ENCODE data around the gene CCDC77. TPM values are rescaled to one million over a fixed set of nuclear protein-coding genes. Genes with fewer than 3 reads are reported as not detected.
A peak's percentile ranks its signal among the peaks of the same experiment; 100 is the strongest.

Gene CCDC77
- polyA plus RNA-seq, 1 experiment, result 7.3 TPM

- TF ChIP-seq, protein P1, sequence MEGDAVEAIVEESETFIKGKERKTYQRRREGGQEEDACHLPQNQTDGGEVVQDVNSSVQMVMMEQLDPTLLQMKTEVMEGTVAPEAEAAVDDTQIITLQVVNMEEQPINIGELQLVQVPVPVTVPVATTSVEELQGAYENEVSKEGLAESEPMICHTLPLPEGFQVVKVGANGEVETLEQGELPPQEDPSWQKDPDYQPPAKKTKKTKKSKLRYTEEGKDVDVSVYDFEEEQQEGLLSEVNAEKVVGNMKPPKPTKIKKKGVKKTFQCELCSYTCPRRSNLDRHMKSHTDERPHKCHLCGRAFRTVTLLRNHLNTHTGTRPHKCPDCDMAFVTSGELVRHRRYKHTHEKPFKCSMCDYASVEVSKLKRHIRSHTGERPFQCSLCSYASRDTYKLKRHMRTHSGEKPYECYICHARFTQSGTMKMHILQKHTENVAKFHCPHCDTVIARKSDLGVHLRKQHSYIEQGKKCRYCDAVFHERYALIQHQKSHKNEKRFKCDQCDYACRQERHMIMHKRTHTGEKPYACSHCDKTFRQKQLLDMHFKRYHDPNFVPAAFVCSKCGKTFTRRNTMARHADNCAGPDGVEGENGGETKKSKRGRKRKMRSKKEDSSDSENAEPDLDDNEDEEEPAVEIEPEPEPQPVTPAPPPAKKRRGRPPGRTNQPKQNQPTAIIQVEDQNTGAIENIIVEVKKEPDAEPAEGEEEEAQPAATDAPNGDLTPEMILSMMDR (IDR thresholded peaks at IDR 0.05; ENCODE audit: low read depth, low read length), result no peak
- H3K9me3 ChIP-seq (ENCODE audit: control insufficient read depth, insufficient read depth, low read length), result no peaks in the 10 kb centered on the region
- CTCF ChIA-PET, result no interaction called here
- no peak for DNase-seq (ENCODE audit: low read depth, low spot score)
- no peak overlapping the region for H3K27ac ChIP-seq (ENCODE audit: low read depth, low read length)
- peak overlapping the region; percentile 93 for H3K4me3 ChIP-seq (ENCODE audit: low read depth, low read length)
- POLR2A ChIA-PET, result no interaction called here
- no peaks in the 10 kb centered on the region for H3K27me3 ChIP-seq (ENCODE audit: control insufficient read depth, insufficient read depth, low read length)
These were observed 14.8 kb upstream of the CCDC77 start for GRCh38 chr12:386651-387050.

DNA sequence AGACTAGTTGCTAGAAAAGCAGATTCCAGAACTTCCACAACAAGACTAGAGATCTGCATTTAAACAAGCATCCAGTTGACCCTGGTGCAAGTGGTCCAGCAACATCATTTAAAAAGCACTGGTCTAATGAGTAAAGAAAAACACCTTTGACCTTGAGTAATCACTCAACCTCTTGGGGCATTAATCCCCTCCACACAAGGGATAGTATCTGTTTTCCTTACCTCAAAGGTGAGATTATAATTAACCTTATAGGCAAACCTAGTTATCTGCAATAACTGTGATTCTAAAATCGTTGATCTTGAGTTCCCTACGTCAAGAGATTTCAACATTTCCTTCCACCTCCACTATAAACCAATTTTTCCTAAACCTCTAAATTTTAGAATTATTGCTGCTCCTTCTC lies 13.4 kb upstream of the CCDC77 start:
- Histone ChIP-seq H3K27ac (ENCODE audit: low read depth, low read length) (no peak overlapping the region), H3K27me3 (ENCODE audit: control insufficient read depth, insufficient read depth, low read length) (no peaks in the 10 kb centered on the region), H3K4me3 (ENCODE audit: low read depth, low read length) (peak overlapping the region; percentile 93), H3K9me3 (ENCODE audit: control insufficient read depth, insufficient read depth, low read length) (no peaks in the 10 kb centered on the region)
- no peak for DNase-seq (ENCODE audit: low read depth, low spot score)
- POLR2A ChIA-PET, result interaction anchor here (2.5 kb wide), 1 partner anchor 13 kb away, joined by 16 read pairs; the partner anchor contains the start of gene CCDC77
- TF ChIP-seq, protein P1 (IDR thresholded peaks at IDR 0.05; ENCODE audit: low read depth, low read length), result no peak
- CTCF ChIA-PET, result no interaction called here

DNA sequence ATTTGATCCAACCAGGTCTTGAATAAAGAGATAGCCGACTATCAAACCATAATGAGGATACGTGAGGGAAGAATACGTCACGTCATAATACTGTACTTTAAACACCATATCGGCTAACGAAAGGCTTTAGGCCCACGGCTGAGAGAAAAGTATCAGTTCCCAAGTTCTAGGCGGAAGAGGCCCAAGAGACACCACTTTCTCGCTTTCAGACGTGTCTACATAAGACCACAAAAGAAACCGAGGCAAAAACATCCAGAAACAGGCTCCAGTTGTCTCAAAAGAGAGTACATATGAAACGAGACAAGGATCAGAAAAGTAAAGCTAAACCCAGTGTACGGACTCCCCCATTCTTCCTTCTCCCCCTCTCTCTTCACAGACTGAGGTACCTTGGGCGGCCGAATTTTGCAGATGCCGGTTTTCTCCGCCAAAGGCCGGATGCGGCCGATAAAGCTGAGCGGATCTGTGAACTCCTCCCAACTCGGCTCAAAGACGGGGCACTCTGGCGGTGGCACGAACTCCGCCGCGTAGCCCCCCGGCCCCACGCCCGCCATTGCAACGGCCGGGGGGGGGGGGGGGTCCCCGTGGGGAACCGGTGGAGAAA lies 12.8 kb upstream of the CCDC77 start:
- Histone ChIP-seq H3K4me3 (ENCODE audit: low read depth, low read length) (peak overlapping the region; percentile 93), H3K27ac (ENCODE audit: low read depth, low read length) (peak overlapping the region; percentile 90), H3K27me3 (ENCODE audit: control insufficient read depth, insufficient read depth, low read length) (no peaks in the 10 kb centered on the region), H3K9me3 (ENCODE audit: control insufficient read depth, insufficient read depth, low read length) (no peaks in the 10 kb centered on the region)
- DNase-seq (ENCODE audit: low read depth, low spot score), result no peak
- TF ChIP-seq, protein P1 (IDR thresholded peaks at IDR 0.05; ENCODE audit: low read depth, low read length), result no peak
- CTCF ChIA-PET, result no interaction called here
- POLR2A ChIA-PET, result interaction anchor here (0.6 to 2.5 kb wide), 4 partner anchors 13 to 1635 kb away, joined by 3 to 16 read pairs (median 4); partner anchors contain the start of gene CCDC77

DNA sequence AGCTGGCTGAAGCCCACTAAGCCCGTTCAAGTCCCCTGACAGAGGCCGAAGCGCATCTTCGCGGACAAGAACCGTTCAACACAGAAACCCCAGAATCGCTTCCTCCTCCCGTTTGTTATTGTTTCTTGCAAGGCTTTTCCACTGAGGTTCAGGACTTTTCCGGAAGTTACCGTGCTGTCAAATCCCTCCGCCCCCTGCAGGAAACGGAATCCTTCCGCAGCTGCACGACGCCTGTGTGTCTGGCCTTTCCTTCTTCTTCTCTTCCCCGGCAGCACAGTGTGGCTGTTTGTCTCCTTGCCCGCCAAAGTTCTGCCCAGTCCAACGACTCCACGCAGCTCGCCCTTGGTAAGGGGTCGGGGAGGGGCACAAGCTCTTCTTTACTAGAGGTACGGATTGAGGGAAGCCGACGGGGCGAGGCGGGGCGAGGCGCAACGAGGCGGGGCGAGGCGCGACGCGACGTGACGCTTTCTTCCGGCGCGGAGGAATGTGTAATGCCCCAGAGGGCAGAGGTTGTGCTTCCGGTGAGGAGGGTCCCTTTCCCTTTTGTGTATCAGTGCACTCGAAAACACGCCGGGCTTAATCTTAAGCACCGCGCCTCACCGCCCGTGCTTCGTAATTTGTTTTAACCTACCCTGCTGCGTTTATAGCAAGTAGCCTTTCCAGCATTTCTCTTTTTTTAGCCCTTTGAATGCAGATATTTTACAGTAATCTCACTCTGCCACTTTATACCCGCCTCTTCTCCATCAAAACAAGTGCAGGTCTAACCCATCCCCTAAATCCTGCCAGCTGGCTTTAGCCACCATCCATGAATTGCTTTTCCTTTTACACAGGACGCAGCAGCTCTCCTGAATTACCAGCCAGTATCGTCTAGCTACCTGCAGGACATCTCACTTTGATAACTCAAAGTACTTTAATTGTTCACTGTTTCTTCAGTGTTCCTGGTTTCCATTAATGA lies 12.0 kb upstream of the CCDC77 start, which contains the start of gene KDM5A:
KDM5A (minus strand) TSS at position 179 of the 955 bp plus-strand sequence. CDS start 229 bp downstream, outside the sequence.
- no peaks in the 10 kb centered on the region for H3K27me3 ChIP-seq (ENCODE audit: control insufficient read depth, insufficient read depth, low read length)
- ChIA-PET CTCF (interaction anchor here (0.7 to 2.4 kb wide), 2 partner anchors 10 to 12 kb away, joined by 7 read pairs; partner anchors contain the start of gene CCDC77), POLR2A (interaction anchor here (0.6 to 2.5 kb wide), 4 partner anchors 12 to 1634 kb away, joined by 3 to 16 read pairs (median 4); partner anchors contain the start of gene CCDC77)
- peak within 1 kb of the TSS; percentile 90 for H3K27ac ChIP-seq (ENCODE audit: low read depth, low read length)
- H3K4me3 ChIP-seq (ENCODE audit: low read depth, low read length), result peak within 1 kb of the TSS; percentile 93
- TF ChIP-seq, protein P1 (IDR thresholded peaks at IDR 0.05; ENCODE audit: low read depth, low read length), result no peak
- DNase-seq (ENCODE audit: low read depth, low spot score), result peak; percentile 90
- no peaks in the 10 kb centered on the region for H3K9me3 ChIP-seq (ENCODE audit: control insufficient read depth, insufficient read depth, low read length)

Measured in AG04450 (cell line).